GM18907 (cell line): ENCODE data around the gene NCBP2.

Experiments
- ATAC-seq: cut with Tn5 transposase; IDR thresholded peaks from one replicate; pipeline ENCODE4 v1.9.1; 2021; ENCODE audit warnings: mild to moderate bottlenecking, moderate library complexity; ENCODE audit not compliant: unreplicated experiment

Gene NCBP2

GRCh38 chr3:196889844-196890708 lies 52.3 kb downstream of the NCBP2 start:
- ATAC-seq: no peak

- ATAC-seq: no peak
These were observed 56.2 kb downstream of the NCBP2 start for GRCh38 chr3:196886144-196886543.
